Transverse colon (tissue), 4 donors: Measurements from ENCODE around the gene ZNF792. TPM values are rescaled to one million over a fixed set of nuclear protein-coding genes. Genes with fewer than 3 reads are reported as not detected.
A peak's percentile ranks its signal among the peaks of the same experiment; 100 is the strongest.

Source experiments
- DNase-seq: peaks from one replicate; pipeline ENCODE4 v3.0.0-alpha.2; 2019
- H3K27ac ChIP-seq, 4 donors: fragments of 200-600 bp; sonication (generic); 2 replicates each; pipeline ENCODE4 v1.5.1; 2016 to 2018; ENCODE audit warnings: inconsistent platforms in 4 of 4
- H3K27me3 ChIP-seq: fragments of 200-600 bp; sonication (generic); 2 replicates; pipeline ENCODE4 v1.5.1; 2017; ENCODE audit warnings: inconsistent platforms
- H3K36me3 ChIP-seq, 4 donors: fragments of 200-600 bp; sonication (generic); 2 replicates each; pipeline ENCODE4 v1.5.1; 2017 to 2019; ENCODE audit warnings: inconsistent platforms in 4 of 4
- H3K4me1 ChIP-seq, 4 donors: fragments of 200-600 bp; sonication (generic); 2 replicates each; pipeline ENCODE4 v1.5.1; 2017 to 2020; ENCODE audit warnings: inconsistent platforms in 4 of 4
- H3K4me3 ChIP-seq, 4 donors: fragments of 200-600 bp; sonication (generic); 1 replicate in 1 of 4; 2 replicates in 3 of 4; pipeline versions ENCODE4 v1.5.1 to v1.6.1; 2017 to 2019; ENCODE audit warnings: inconsistent platforms in 4 of 4
- H3K9me3 ChIP-seq, 2 donors: fragments of 200-600 bp; sonication (generic); 2 replicates each; pipeline ENCODE4 v1.5.1; 2017 to 2019; ENCODE audit warnings: inconsistent platforms in 2 of 2
- EP300 ChIP-seq: sonication (generic); formaldehyde crosslinking; IDR thresholded peaks from one replicate; pipeline ENCODE4 v1.6.1; 2017; ENCODE audit warnings: antibody characterized with exemption, low read depth
- POLR2A ChIP-seq: fragments of 450-650 bp; IDR thresholded peaks from one replicate; pipeline ENCODE4 v1.6.1; 2016; ENCODE audit warnings: antibody characterized with exemption, mild to moderate bottlenecking, moderate library complexity
- POLR2AphosphoS5 ChIP-seq, 3 donors: sonication (generic); formaldehyde crosslinking; IDR thresholded peaks; one replicate each; pipeline ENCODE4 v1.6.1; 2016; ENCODE audit warnings: antibody characterized with exemption in 3 of 3
- WGBS, 2 donors: methylation state at CpG; one replicate each; pipeline ENCODE4 v1.1.5; 2018; ENCODE audit warnings: low coverage in 1 of 2; 5-methylcytosine and 5-hydroxymethylcytosine counted together
- in situ Hi-C, 4 donors: fragments of 200-750 bp; cut with MboI; loops; one replicate each; pipeline versions ENCODE4 v1.15.0 to v1.15.1; 2017; ENCODE audit warnings: low sequenced_read_pairs in 3 of 4, low pct_ligation_motif_present in 1 of 4, low pct_unique_long_range_greater_than_20kb in 1 of 4
- intact Hi-C: fragments of 100-400 bp; cut with DNase I; formaldehyde crosslinking; loops from one replicate; pipeline ENCODE4 v1.15.1; 2023; ENCODE audit warnings: low total_unique reads
- total RNA-seq, 4 donors: library from RNA; depleted of rRNA; stranded (reverse); fragments of >200 nt; gene quantifications; one replicate each; pipeline ENCODE4 v1.1.0, GENCODE V29; 2016
- TF ChIP-seq, protein P1 (sequence below), 5 experiments: fragments of 200-600 bp in 3 of 5; fragments of 450-650 bp in 2 of 5; sonication (generic) in 3 of 5; IDR thresholded peaks; 1 replicate in 2 of 5; 2 replicates in 3 of 5; pipeline ENCODE4 v1.5.1; 2016 to 2017; ENCODE audit warnings: antibody characterized with exemption in 5 of 5, inconsistent platforms in 3 of 5, mild to moderate bottlenecking in 2 of 5, moderate library complexity in 1 of 5

ZNF792 gene
- total RNA-seq, 4 donors from 2014 or later, result 3.4 to 8.4 (median 6.5) TPM

DNA sequence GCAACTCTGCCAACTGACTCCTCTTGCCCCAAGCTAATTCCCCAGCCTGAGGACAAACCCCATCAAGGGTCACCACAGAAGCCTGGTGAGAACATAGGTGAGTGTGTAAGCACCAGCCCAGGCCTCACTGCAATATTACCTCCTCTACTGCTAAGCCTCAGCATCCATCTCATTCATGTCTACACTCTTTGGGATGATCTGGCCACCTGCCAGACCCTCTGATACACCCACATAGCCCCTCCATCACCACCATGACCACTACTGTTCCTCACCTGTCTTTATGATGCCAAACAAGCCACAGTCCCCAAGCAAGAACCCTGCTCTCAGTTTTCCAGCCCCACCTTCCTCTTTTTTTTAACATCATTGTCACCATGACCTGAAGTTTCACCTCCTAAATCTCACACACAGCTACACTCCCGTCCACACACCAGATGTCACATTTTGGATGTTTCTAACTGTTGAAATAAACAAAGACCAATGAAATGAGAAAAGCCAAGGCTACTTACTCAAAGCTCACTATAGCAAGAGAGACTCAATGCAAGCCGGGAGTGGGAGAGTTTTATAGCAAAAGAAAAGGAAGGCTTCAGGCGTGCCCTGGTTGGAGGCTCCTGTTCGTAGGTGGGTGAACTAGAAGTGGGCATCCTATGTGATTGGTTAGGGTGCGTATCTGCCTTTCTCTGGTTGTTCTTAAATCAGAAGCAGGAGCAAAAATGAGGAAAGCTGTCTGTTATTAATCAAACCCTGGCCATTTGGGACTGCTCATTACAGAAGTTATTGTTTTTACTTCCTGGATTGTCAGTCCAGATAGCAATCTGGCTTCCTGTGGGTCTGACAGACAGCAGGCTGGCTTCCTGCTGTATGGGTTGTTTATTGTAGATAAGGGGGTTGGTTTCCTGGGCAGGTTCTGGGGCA is 2.0 kb downstream of the ZNF792 start:
- intact Hi-C loops, result no loop called here
- no peak for DNase-seq
- no peaks in the 10 kb centered on the region for H3K27me3 ChIP-seq
- peak overlapping the region in 3 of 4 donors; percentile 73 to 89 (median 79) for H3K27ac ChIP-seq
- H3K9me3 ChIP-seq, result peaks cover 31 to 38% of the 10 kb centered on the region in 2 donors
- WGBS, 2 donors, result 76 to 86% methylated on average over 4 to 5 of the region's 5 CpGs
- TF ChIP-seq POLR2AphosphoS5 (IDR thresholded peaks at IDR 0.05) (peak in 1 of 3 donors; percentile 12), POLR2A (no peak)
- H3K4me3 ChIP-seq, result peak overlapping the region in 1 of 4 donors; percentile 90
- peaks cover 3 to 40% (median 27%) of the 10 kb centered on the region in 4 donors for H3K36me3 ChIP-seq
- in situ Hi-C loops, result loop anchor here in 1 of 4 donors (10.0 kb wide), 1 partner anchor 53 kb away; no protein-coding TSS in a partner anchor
- H3K4me1 ChIP-seq, result peaks cover 7 to 21% (median 12%) of the 10 kb centered on the region in 4 donors

DNA sequence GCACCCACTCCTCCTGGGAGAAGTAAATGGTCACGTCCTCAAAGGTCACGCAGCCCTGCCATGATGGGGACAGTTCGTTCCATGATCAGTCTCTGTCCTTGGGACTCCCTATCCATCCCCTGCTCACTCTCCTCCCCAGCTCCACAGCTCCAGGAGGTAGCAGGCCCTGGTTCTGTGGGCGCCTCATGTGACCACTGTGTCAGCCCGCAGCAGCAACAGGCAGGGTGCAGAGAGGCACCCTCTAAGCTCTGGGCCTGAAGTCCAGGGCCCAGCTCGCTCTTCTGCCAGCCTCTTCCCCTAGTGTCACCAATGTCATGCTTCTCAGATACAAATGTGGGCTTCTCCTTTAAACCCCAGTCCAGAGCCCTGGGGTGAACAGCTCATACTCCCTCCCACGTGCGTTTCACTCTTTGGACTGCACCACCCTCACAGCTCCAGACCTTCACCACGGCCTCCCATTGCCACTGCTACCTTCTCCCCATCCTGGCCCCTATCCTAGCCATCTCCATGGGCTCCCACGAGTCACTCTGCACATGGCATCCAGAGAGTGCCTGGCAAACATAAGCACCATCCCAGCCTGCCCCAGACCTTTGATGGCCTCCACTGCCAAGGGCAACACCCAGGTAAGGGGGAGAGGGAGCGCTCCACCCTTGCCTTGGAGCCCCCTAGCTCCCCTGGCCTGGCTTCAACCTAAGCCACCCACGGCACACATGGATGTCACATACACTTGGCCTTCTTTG is 2.9 kb downstream of the ZNF792 start:
- TF ChIP-seq, protein P1, sequence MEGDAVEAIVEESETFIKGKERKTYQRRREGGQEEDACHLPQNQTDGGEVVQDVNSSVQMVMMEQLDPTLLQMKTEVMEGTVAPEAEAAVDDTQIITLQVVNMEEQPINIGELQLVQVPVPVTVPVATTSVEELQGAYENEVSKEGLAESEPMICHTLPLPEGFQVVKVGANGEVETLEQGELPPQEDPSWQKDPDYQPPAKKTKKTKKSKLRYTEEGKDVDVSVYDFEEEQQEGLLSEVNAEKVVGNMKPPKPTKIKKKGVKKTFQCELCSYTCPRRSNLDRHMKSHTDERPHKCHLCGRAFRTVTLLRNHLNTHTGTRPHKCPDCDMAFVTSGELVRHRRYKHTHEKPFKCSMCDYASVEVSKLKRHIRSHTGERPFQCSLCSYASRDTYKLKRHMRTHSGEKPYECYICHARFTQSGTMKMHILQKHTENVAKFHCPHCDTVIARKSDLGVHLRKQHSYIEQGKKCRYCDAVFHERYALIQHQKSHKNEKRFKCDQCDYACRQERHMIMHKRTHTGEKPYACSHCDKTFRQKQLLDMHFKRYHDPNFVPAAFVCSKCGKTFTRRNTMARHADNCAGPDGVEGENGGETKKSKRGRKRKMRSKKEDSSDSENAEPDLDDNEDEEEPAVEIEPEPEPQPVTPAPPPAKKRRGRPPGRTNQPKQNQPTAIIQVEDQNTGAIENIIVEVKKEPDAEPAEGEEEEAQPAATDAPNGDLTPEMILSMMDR (IDR thresholded peaks at IDR 0.05), result no peak
- no peak for TF ChIP-seq EP300
- TF ChIP-seq POLR2AphosphoS5 (IDR thresholded peaks at IDR 0.05), result no peak
- TF ChIP-seq POLR2A, result no peak
- no peak for DNase-seq
- intact Hi-C loops (no loop called here), in situ Hi-C loops (loop anchor here in 1 of 4 donors (10.0 kb wide), 1 partner anchor 54 kb away; no protein-coding TSS in a partner anchor)
- 95 to 100% methylated on average over 1 to 11 of the region's 12 CpGs for WGBS, 2 donors
- Histone ChIP-seq H3K9me3 (peaks cover 40 to 45% of the 10 kb centered on the region in 2 donors), H3K36me3 (peaks cover 3 to 48% (median 27%) of the 10 kb centered on the region in 4 donors), H3K4me1 (peaks cover 7 to 21% (median 12%) of the 10 kb centered on the region in 4 donors), H3K4me3 (no peak overlapping the region), H3K27me3 (no peaks in the 10 kb centered on the region), H3K27ac (no peak overlapping the region)

DNA sequence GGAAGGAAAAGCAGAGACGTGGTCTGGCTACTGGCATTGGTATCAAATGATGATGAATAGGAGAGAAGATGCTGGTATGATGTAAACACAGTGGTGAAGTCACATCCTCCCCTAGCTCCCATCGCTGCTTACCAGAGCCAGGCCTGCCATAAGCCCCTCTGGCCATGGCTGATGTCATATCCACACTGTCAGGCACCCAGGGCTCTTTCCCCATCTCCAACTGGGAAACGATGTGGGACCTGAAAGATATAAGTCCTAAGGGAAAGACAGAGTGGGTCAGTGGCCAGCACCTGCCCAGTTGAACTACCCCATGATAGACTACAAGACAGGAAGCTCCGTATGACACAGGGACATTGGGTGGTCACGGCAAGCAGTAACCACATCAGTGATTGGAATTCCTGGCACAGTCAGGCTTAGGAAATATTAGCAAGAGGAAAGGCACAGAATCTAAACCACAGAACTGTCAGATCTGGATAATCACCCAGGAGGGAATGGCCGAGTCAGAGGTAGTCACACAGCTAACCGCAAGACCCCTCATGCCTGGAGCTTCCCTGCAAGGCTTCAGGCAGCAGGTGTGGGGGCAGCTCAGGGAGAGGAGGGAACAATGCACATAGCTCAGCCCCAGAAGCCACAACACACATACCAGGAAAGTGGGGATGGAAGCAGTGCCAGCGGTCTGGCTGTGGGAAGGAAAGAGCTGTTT is 3.8 kb downstream of the ZNF792 start:
- TF ChIP-seq POLR2A (no peak), EP300 (no peak), POLR2AphosphoS5 (IDR thresholded peaks at IDR 0.05) (no peak)
- TF ChIP-seq, protein P1 (IDR thresholded peaks at IDR 0.05), result no peak
- in situ Hi-C loops, result loop anchor here in 1 of 4 donors (10.0 kb wide), 1 partner anchor 55 kb away; no protein-coding TSS in a partner anchor
- WGBS, 2 donors, result 94 to 97% methylated on average over 5 to 8 of the region's 8 CpGs
- DNase-seq, result no peak
- Histone ChIP-seq H3K36me3 (peaks cover 3 to 56% (median 27%) of the 10 kb centered on the region in 4 donors), H3K4me1 (peaks cover 7 to 21% (median 12%) of the 10 kb centered on the region in 4 donors), H3K4me3 (no peak overlapping the region), H3K9me3 (peaks cover 48 to 50% of the 10 kb centered on the region in 2 donors), H3K27ac (no peak overlapping the region), H3K27me3 (no peaks in the 10 kb centered on the region)
- intact Hi-C loops, result no loop called here

DNA sequence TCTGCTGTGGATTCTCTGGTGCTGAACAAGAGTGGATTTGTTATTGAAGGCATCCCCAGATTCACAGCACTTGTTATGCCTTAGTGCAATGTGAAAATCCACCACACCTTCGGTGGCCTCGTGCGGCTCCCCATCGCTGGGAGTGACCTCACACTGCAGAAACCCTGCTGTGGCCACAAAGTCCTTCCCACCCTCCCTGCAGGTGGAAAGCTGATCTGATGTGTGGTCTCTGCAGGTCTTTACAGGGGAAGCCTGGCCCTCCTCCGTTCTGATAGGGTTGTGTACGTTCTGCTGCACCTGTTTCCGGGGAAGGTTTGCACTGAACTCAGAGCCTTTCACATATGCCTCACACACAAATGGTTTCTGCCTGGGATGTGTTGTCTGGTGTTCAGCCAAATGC is 5.0 kb downstream of the ZNF792 start:
- Histone ChIP-seq H3K9me3 (peaks cover 58 to 60% of the 10 kb centered on the region in 2 donors), H3K27me3 (no peaks in the 10 kb centered on the region), H3K4me1 (peaks cover 7 to 17% (median 12%) of the 10 kb centered on the region in 4 donors), H3K36me3 (peaks cover 3 to 61% (median 27%) of the 10 kb centered on the region in 4 donors), H3K27ac (no peak overlapping the region), H3K4me3 (no peak overlapping the region)
- no peak for DNase-seq
- in situ Hi-C loops, result no loop called here
- TF ChIP-seq POLR2A, result no peak
- TF ChIP-seq, protein P1 (IDR thresholded peaks at IDR 0.05), result no peak
- no peak for TF ChIP-seq EP300
- TF ChIP-seq POLR2AphosphoS5 (IDR thresholded peaks at IDR 0.05), result no peak
- 87 to 100% methylated on average over 5 to 7 of the region's 7 CpGs for WGBS, 2 donors
- intact Hi-C loops, result no loop called here
